H1 (cell line): ENCODE measurements around the gene LCN15. TPM values are rescaled to one million over a fixed set of nuclear protein-coding genes. Genes with fewer than 3 reads are reported as not detected.

Experiments used
- CHD7 ChIP-seq: fragments of 300-600 bp; sonication (generic); IDR thresholded peaks from 2 replicates; pipeline ENCODE4 v1.7.1; 2012; ENCODE audit warnings: low read length, moderate library complexity, mild to moderate bottlenecking, inconsistent platforms; ENCODE audit not compliant: insufficient replicate concordance
- POLR2A ChIP-seq, 2 experiments: IDR thresholded peaks; 1 replicate in 1 of 2; 2 replicates in 1 of 2; pipeline ENCODE4 v1.6.1; 2011; ENCODE audit warnings: low read depth in 2 of 2, low read length in 2 of 2, mild to moderate bottlenecking in 2 of 2; ENCODE audit errors: control extremely low read depth in 1 of 2
- SAP30 ChIP-seq: fragments of 300-600 bp; sonication (generic); IDR thresholded peaks from 2 replicates; pipeline ENCODE4 v1.7.1; 2012; ENCODE audit warnings: low read length, moderate library complexity, mild to moderate bottlenecking, inconsistent platforms; ENCODE audit not compliant: insufficient read depth, insufficient replicate concordance
- TAF1 ChIP-seq: IDR thresholded peaks from 2 replicates; pipeline ENCODE4 v1.6.1; 2011; ENCODE audit warnings: mild to moderate bottlenecking, low read depth, low read length
- polyA plus RNA-seq, 7 experiments: library from polyadenylated mRNA; depleted of rRNA in 3 of 7; stranded (reverse) in 5 of 7; unstranded in 2 of 7; fragments of >200 nt in 5 of 7; fragments of 200-250 nt in 2 of 7; gene quantifications; 1 replicate in 5 of 7; 2 replicates in 1 of 7; 4 replicates in 1 of 7; pipeline versions ENCODE4 v1.2.1 to v1.2.3, GENCODE V29; 2011 to 2013; ENCODE audit warnings: missing spikeins in 2 of 7, mixed read lengths in 2 of 7
- total RNA-seq: library from RNA; stranded (reverse); fragmentation: NEBNext Ultra II Directional; extraction: Animal tissue kit (Norgen Biotek cat#: 25700); gene quantifications from 2 replicates; pipeline ENCODE4 v1.2.1, GENCODE V29; 2021

The LCN15 gene
- total and polyA plus RNA-seq, 2 of the 8 experiments (the other 6 are each of a cell fraction or from before 2014, with no cell fraction given) = 0.08 to 0.47 TPM

DNA sequence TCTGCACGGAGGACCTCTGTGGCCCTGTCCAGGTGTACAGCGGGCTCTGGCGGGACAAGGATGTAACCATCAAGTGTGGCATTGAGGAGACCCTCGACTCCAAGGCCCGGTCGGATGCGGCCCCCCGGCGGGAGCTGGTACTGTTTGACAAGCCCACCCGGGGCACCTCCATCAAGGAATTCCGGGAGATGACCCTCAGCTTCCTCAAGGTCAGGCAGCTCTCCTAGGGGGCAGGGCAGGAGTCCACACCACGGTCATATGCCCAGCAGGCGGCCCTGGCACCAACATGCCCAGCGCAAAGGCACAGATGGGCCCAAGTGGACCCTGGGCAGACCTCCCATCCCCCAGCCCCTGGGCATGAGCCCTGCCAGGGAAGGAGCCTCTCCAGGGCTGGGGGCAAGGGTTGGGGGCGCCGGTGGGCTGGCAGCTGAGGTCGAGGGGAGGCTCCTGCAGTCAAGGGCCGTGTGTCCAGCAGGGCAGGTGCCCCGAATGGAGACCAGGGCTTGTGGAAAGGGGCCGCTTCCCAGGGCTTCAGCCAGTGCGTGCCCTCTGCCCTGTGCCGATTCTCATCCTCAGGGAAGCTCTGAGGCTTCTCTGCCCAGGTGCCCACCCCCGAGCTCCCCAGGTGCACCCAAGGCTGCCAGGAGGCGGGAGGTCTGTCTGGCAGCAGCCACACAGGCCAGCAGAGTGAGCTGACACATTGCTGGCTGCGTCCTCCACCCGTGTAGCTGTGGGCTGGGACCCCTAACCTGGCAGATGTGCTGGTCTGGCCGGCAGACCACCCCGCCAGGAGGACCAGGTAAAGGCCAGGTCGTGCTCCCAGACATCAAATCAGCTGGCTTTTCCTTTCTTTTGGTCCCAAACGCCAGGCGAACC lies 42.0 kb downstream of the LCN15 start (continued):
- no peak for TF ChIP-seq CHD7
- TF ChIP-seq SAP30 = no peak
- peak in 1 of 2 experiments; percentile 14; a peak in 1 of 3 replicates for TF ChIP-seq POLR2A (IDR thresholded peaks at IDR 0.05; ENCODE audit: control extremely low read depth in 1 of 2, low read depth in 2 of 2, low read length in 2 of 2)
- TF ChIP-seq TAF1 = no peak
- TF ChIP-seq, all 59 proteins: peak for 2
